HFF-Myc (cell line): ENCODE data around the gene GPR61.
A peak's percentile ranks its signal among the peaks of the same experiment; 100 is the strongest.

Experiments
- DNase-seq: peaks from one replicate; pipeline ENCODE4 v3.0.0-alpha.2; 2011; ENCODE audit warnings: low read depth; ENCODE audit errors: extremely low read depth
- H3K4me3 ChIP-seq: replicated peaks from 2 replicates; pipeline ENCODE4 v1.5.1; 2011; ENCODE audit warnings: low read depth, mild to moderate bottlenecking, control low read depth, low read length
- TF ChIP-seq, protein P1 (sequence below): IDR thresholded peaks from 2 replicates; pipeline ENCODE4 v1.5.1; 2012; ENCODE audit warnings: mild to moderate bottlenecking, low read depth, low read length, control low read depth; ENCODE audit errors: missing control alignments

Gene GPR61

DNA sequence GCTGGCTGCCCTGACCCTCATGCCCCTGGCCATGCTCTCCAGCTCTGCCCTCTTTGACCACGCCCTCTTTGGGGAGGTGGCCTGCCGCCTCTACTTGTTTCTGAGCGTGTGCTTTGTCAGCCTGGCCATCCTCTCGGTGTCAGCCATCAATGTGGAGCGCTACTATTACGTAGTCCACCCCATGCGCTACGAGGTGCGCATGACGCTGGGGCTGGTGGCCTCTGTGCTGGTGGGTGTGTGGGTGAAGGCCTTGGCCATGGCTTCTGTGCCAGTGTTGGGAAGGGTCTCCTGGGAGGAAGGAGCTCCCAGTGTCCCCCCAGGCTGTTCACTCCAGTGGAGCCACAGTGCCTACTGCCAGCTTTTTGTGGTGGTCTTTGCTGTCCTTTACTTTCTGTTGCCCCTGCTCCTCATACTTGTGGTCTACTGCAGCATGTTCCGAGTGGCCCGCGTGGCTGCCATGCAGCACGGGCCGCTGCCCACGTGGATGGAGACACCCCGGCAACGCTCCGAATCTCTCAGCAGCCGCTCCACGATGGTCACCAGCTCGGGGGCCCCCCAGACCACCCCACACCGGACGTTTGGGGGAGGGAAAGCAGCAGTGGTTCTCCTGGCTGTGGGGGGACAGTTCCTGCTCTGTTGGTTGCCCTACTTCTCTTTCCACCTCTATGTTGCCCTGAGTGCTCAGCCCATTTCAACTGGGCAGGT is 3.8 kb downstream of the GPR61 start:
- H3K4me3 ChIP-seq = no peak overlapping the region
- TF ChIP-seq, protein P1, sequence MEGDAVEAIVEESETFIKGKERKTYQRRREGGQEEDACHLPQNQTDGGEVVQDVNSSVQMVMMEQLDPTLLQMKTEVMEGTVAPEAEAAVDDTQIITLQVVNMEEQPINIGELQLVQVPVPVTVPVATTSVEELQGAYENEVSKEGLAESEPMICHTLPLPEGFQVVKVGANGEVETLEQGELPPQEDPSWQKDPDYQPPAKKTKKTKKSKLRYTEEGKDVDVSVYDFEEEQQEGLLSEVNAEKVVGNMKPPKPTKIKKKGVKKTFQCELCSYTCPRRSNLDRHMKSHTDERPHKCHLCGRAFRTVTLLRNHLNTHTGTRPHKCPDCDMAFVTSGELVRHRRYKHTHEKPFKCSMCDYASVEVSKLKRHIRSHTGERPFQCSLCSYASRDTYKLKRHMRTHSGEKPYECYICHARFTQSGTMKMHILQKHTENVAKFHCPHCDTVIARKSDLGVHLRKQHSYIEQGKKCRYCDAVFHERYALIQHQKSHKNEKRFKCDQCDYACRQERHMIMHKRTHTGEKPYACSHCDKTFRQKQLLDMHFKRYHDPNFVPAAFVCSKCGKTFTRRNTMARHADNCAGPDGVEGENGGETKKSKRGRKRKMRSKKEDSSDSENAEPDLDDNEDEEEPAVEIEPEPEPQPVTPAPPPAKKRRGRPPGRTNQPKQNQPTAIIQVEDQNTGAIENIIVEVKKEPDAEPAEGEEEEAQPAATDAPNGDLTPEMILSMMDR = no peak
- no peak for DNase-seq

GRCh38 chr1:109543988-109544735 is 4.5 kb downstream of the GPR61 start:
- H3K4me3 ChIP-seq = no peak overlapping the region
- DNase-seq = no peak
- TF ChIP-seq, protein P1 = no peak

DNA sequence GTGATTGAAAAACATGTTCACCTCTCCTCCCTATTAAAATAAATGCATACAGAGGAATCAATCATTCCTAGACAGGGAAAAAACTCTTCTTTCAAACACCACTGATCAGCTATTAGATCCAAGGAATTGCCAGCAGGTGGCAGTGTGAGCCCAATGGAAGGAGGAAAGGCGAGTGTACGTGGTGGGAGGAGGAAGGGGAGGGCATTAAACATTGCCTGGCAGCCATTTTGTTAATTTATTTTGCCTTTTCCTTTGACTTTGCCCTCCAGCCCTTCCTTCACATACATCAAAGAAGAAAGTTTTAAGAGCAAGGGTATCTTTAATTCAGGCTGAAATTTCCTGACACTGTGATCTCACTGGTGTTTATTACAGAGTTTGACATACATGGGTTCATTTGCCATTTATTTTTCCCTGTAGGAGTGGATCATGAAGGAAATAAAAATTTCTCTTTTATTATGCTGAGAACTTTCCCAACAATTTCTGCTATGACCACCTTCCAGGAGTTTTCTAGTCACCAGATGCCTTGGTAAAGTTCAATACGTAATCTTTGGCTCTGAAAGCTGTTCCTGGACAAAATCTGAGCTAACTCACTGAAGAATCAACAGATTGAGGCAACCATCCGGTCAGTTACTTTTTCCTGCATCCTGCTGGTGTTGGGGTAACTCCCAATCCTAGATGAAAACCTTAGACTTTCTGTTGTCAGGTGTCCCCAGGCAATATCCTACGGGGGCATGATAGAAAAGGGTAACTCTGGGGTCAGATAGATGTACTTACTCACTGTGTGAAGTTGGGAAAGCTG is 6.8 kb downstream of the GPR61 start:
- TF ChIP-seq, protein P1 = peak; percentile 79
- DNase-seq = peak; percentile 78
- H3K4me3 ChIP-seq = peak overlapping the region; percentile 97; the same call in 1 of the 2 replicates

GRCh38 chr1:109547463-109548320 is 8.0 kb downstream of the GPR61 start:
- TF ChIP-seq, protein P1 = no peak
- peak overlapping the region; percentile 97 for H3K4me3 ChIP-seq
- DNase-seq = no peak

GRCh38 chr1:109548321-109549267 is 8.9 kb downstream of the GPR61 start, which contains the start of gene GNAI3:
TSS of gene GNAI3 (plus strand) at chr1:109548615. CDS start at chr1:109548721, 106 bp downstream.
- H3K4me3 ChIP-seq = peak within 1 kb of the TSS; percentile 97
- DNase-seq = peak; percentile 84

More at GRCh38 chr1:109548321-109549267, 8.9 kb downstream of the GPR61 start, which contains the start of gene GNAI3:
- TF ChIP-seq, protein P1 = no peak
